ENCODE data around the gene CYTH3. TPM values are rescaled to one million over a fixed set of nuclear protein-coding genes. Genes with fewer than 3 reads are reported as not detected.
"Not testable (repeated sequence)": the region's sequence is repeated elsewhere in the genome, so short reads cannot be mapped to it uniquely, and the experiment has no call there.

The CYTH3 gene
- total and polyA plus RNA-seq, 2 donors (not counting 3 experiments of a cell fraction or from before 2014, with no cell fraction given): 8.6 to 11.2 TPM

GRCh38 chr7:6193709-6194108, 78.7 kb downstream of the CYTH3 start:
- Histone ChIP-seq H3K4me2 (ENCODE audit: insufficient read depth, low read length) (no peak overlapping the region), H3K36me3 (ENCODE audit: control insufficient read depth in 2 of 2, extremely low read depth in 1 of 2, insufficient read depth in 2 of 2, low read length in 2 of 2) (peaks cover 0 to 2% of the 10 kb centered on the region in 2 experiments)
- POLR2A ChIA-PET: no interaction called here

DNA sequence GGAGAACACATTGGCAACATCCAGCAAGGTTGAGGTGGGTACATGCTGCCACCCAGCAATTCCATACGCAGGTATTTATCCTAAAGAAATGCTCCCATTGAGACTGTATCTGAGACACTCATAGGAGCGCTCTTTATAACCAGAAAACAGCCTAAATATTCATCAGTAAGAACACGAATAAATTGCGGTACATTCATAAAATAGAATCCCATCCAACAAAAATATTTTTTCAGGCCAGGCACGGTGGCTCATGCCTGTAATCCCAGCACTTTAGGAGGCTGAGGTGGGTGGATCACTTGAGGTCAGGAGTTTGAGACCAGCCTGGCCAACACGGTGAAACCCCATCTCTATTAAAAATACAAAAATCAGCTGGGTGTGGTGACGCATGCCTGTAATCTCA, 81.9 kb downstream of the CYTH3 start:
- H3K4me1 ChIP-seq (ENCODE audit: control insufficient read depth, extremely low read depth, insufficient read depth, low read length); H3K27me3 ChIP-seq (ENCODE audit: control insufficient read depth in 2 of 2, insufficient read depth in 2 of 2, low read length in 2 of 2); H3K9ac ChIP-seq (replicated peaks; ENCODE audit: extremely low read depth, insufficient read depth, low read length); H3K36me3 ChIP-seq (ENCODE audit: control insufficient read depth in 2 of 2, extremely low read depth in 1 of 2, insufficient read depth in 2 of 2, low read length in 2 of 2); H3K4me2 ChIP-seq (ENCODE audit: insufficient read depth, low read length); H4K20me1 ChIP-seq (replicated peaks; ENCODE audit: control insufficient read depth, extremely low read depth, insufficient read depth, low read length); FAIRE-seq; H3K27ac ChIP-seq (ENCODE audit: insufficient read depth, low read depth, low read length); H2AFZ ChIP-seq (ENCODE audit: low read depth, low read length); DNase-seq (ENCODE audit: low read depth, low spot score); H3K9me3 ChIP-seq (replicated peaks; ENCODE audit: control insufficient read depth, insufficient read depth, low read length); H3K9me1 ChIP-seq (replicated peaks; ENCODE audit: control insufficient read depth, extremely low read depth, insufficient read depth, low read length); intact Hi-C loops (cut with micrococcal nuclease); H3K79me2 ChIP-seq (ENCODE audit: control insufficient read depth, insufficient read depth, low read length); H3K4me3 ChIP-seq (replicated peaks in 1 of 3; ENCODE audit: insufficient read depth in 1 of 3, low read depth in 1 of 3, low read length in 3 of 3); CTCF ChIA-PET; dilution Hi-C loops (cut with MboI; ENCODE audit: extremely low pct_ligation_motif_present, low sequenced_read_pairs); BruUV-seq (replicated peaks); POLR2A ChIA-PET: not testable (repeated sequence)

More at GRCh38 chr7:6193709-6194108, 78.7 kb downstream of the CYTH3 start:
- no peaks in the 10 kb centered on the region for H3K9me3 ChIP-seq (replicated peaks; ENCODE audit: control insufficient read depth, insufficient read depth, low read length)
- no peak for TF ChIP-seq JUN (IDR thresholded peaks at IDR 0.05; ENCODE audit: borderline replicate concordance, insufficient read depth, insufficient read length, low read depth)
- TF ChIP-seq POLR2AphosphoS5 (IDR thresholded peaks at IDR 0.05; ENCODE audit: insufficient read depth, low read depth, low read length): no peak
- TF ChIP-seq POLR2A (IDR thresholded peaks at IDR 0.05; ENCODE audit: low read depth, low read length): no peak
- TF ChIP-seq, protein P1, sequence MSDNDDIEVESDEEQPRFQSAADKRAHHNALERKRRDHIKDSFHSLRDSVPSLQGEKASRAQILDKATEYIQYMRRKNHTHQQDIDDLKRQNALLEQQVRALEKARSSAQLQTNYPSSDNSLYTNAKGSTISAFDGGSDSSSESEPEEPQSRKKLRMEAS (IDR thresholded peaks at IDR 0.05; ENCODE audit: insufficient read depth, insufficient read length): no peak
- TF ChIP-seq GATA2 (IDR thresholded peaks at IDR 0.05; ENCODE audit: insufficient read depth, insufficient read length, low read depth, low read length): no peak
- TF ChIP-seq FOS (IDR thresholded peaks at IDR 0.05; ENCODE audit: borderline replicate concordance, insufficient read depth, low read length): no peak
- no peak for TF ChIP-seq MYC (IDR thresholded peaks at IDR 0.05; ENCODE audit: low read depth, low read length)
- TF ChIP-seq EZH2 (IDR thresholded peaks at IDR 0.05; ENCODE audit: borderline replicate concordance, low read depth, low read length, severe bottlenecking): no peak
- no peak for TF ChIP-seq CTCF (IDR thresholded peaks at IDR 0.05; ENCODE audit: extremely low read depth in 1 of 2, insufficient read depth in 1 of 2, low read depth in 1 of 2, low read length in 2 of 2)
- H2AFZ ChIP-seq (ENCODE audit: low read depth, low read length): no peak overlapping the region
- dilution Hi-C loops (cut with MboI; ENCODE audit: extremely low pct_ligation_motif_present, low sequenced_read_pairs): no loop called here
- no peaks in the 10 kb centered on the region for H3K9me1 ChIP-seq (replicated peaks; ENCODE audit: control insufficient read depth, extremely low read depth, insufficient read depth, low read length)
- intact Hi-C loops (cut with micrococcal nuclease): no loop called here
- DNase-seq (ENCODE audit: low read depth, low spot score) (no peak), FAIRE-seq (no peak)
- H3K27me3 ChIP-seq (ENCODE audit: control insufficient read depth in 2 of 2, insufficient read depth in 2 of 2, low read length in 2 of 2): no peaks in the 10 kb centered on the region
- H3K9ac ChIP-seq (replicated peaks; ENCODE audit: extremely low read depth, insufficient read depth, low read length): no peak overlapping the region
- H3K79me2 ChIP-seq (ENCODE audit: control insufficient read depth, insufficient read depth, low read length): no peaks in the 10 kb centered on the region
- H3K4me1 ChIP-seq (ENCODE audit: control insufficient read depth, extremely low read depth, insufficient read depth, low read length): no peaks in the 10 kb centered on the region
- no TSS peak for BruUV-seq (replicated peaks)
- CTCF ChIA-PET: no interaction called here
- no peak overlapping the region for H3K27ac ChIP-seq (ENCODE audit: insufficient read depth, low read depth, low read length)
- no peaks in the 10 kb centered on the region for H4K20me1 ChIP-seq (replicated peaks; ENCODE audit: control insufficient read depth, extremely low read depth, insufficient read depth, low read length)
- no peak overlapping the region for H3K4me3 ChIP-seq (replicated peaks in 1 of 3; ENCODE audit: insufficient read depth in 1 of 3, low read depth in 1 of 3, low read length in 3 of 3)

All from endothelial cell of umbilical vein (primary cell).